ENCODE results near the gene WDR89.

- TF ChIP-seq, protein P1, sequence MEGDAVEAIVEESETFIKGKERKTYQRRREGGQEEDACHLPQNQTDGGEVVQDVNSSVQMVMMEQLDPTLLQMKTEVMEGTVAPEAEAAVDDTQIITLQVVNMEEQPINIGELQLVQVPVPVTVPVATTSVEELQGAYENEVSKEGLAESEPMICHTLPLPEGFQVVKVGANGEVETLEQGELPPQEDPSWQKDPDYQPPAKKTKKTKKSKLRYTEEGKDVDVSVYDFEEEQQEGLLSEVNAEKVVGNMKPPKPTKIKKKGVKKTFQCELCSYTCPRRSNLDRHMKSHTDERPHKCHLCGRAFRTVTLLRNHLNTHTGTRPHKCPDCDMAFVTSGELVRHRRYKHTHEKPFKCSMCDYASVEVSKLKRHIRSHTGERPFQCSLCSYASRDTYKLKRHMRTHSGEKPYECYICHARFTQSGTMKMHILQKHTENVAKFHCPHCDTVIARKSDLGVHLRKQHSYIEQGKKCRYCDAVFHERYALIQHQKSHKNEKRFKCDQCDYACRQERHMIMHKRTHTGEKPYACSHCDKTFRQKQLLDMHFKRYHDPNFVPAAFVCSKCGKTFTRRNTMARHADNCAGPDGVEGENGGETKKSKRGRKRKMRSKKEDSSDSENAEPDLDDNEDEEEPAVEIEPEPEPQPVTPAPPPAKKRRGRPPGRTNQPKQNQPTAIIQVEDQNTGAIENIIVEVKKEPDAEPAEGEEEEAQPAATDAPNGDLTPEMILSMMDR (conservative IDR thresholded peaks at IDR 0.05; ENCODE audit: low read length): no peak
- no peak for TF ChIP-seq EZH2phosphoT487 (IDR thresholded peaks at IDR 0.05; ENCODE audit: borderline replicate concordance)
These were observed 12.7 kb upstream of the WDR89 start for GRCh38 chr14:63654346-63654745.
